Panc1 (cell line): ENCODE results near the gene CA10. TPM values are rescaled to one million over a fixed set of nuclear protein-coding genes. Genes with fewer than 3 reads are reported as not detected.

ENCODE experiments used
- ATAC-seq: fragments of 200-7000 bp; cut with Tn5 transposase; 2 replicates; pipeline ENCODE4 v1.9.1; 2020; ENCODE audit warnings: mild to moderate bottlenecking, moderate library complexity
- BruUV-seq: library from RNA; stranded (reverse); fragments of 400-500 nt; replicated peaks from 2 replicates; lab custom pipeline; 2021; lab: Mats Ljungman, UMichigan
- CTCF ChIA-PET: fragments of 300-600 bp; sonication (Branson Sonifier 250); formaldehyde crosslinking; loops from one replicate; lab custom pipeline; 2022; ENCODE audit warnings: antibody characterized with exemption; lab: Charles Lee
- POLR2A ChIA-PET: fragments of 300-600 bp; sonication (Branson Sonifier 250); formaldehyde crosslinking; loops from one replicate; lab custom pipeline; 2022; ENCODE audit warnings: antibody characterized with exemption; lab: Charles Lee
- DNase-seq: peaks from one replicate; pipeline ENCODE4 v3.0.0-alpha.2; 2010; ENCODE audit warnings: low read depth, low spot score
- H3K27ac ChIP-seq: 2 replicates; pipeline ENCODE4 v1.5.1; 2011; ENCODE audit warnings: mild to moderate bottlenecking, low read length, inconsistent platforms
- H3K27me3 ChIP-seq: fragments of 200-500 bp; sonication (Bioruptor generic); 2 replicates; pipeline ENCODE4 v1.6.0; 2014; ENCODE audit warnings: low read length, inconsistent platforms; ENCODE audit not compliant: control insufficient read depth, insufficient read depth
- H3K36me3 ChIP-seq: fragments of 200-500 bp; sonication (Bioruptor generic); 2 replicates; pipeline ENCODE4 v1.5.1; 2014; ENCODE audit warnings: inconsistent platforms, mild to moderate bottlenecking, low read length, moderate library complexity; ENCODE audit not compliant: control insufficient read depth, insufficient read depth
- H3K4me1 ChIP-seq: 2 replicates; pipeline ENCODE4 v1.5.1; 2011; ENCODE audit warnings: inconsistent platforms, mild to moderate bottlenecking, low read length, moderate library complexity; ENCODE audit not compliant: control insufficient read depth, insufficient read depth
- H3K4me3 ChIP-seq, 2 experiments: 2 replicates each; pipeline ENCODE4 v1.5.1; 2011 to 2012; ENCODE audit warnings: low read depth in 2 of 2, low read length in 2 of 2, mild to moderate bottlenecking in 2 of 2, inconsistent platforms in 1 of 2, moderate library complexity in 1 of 2
- H3K9me3 ChIP-seq: fragments of 200-500 bp; sonication (Bioruptor generic); 2 replicates; pipeline ENCODE4 v1.5.1; 2014; ENCODE audit warnings: low read depth, mild to moderate bottlenecking, inconsistent platforms, low read length, moderate library complexity; ENCODE audit not compliant: control insufficient read depth, insufficient read depth
- CTCF ChIP-seq: fragments of 450-650 bp; IDR thresholded peaks from 2 replicates; pipeline ENCODE4 v1.5.1; 2017; ENCODE audit warnings: mild to moderate bottlenecking
- POLR2AphosphoS5 ChIP-seq: IDR thresholded peaks from 2 replicates; pipeline ENCODE4 v1.6.1; 2012; ENCODE audit warnings: mild to moderate bottlenecking, low read depth, low read length, moderate library complexity
- SIN3A ChIP-seq: IDR thresholded peaks from 2 replicates; pipeline ENCODE4 v1.6.1; 2012; ENCODE audit warnings: low read depth, mild to moderate bottlenecking, low read length, moderate library complexity, borderline replicate concordance; ENCODE audit not compliant: insufficient read depth
- TCF7L2 ChIP-seq: IDR thresholded peaks from 2 replicates; pipeline ENCODE4 v1.6.1; 2011; ENCODE audit warnings: mild to moderate bottlenecking, low read depth, low read length, inconsistent platforms
- in situ Hi-C: cut with HindIII; loops from 2 replicates; pipeline ENCODE4 v1.10.0; 2016; ENCODE audit warnings: low sequenced_read_pairs, low pct_unique_long_range_greater_than_20kb
- intact Hi-C: fragments of 100-400 bp; cut with micrococcal nuclease; formaldehyde crosslinking; loops from one replicate; pipeline ENCODE4 v1.10.0; 2022; ENCODE audit not compliant: unreplicated experiment
- total RNA-seq: library from RNA; stranded (reverse); gene quantifications from one replicate; pipeline ENCODE4 v1.2.1, GENCODE V29; 2021; ENCODE audit not compliant: unreplicated experiment
- TF ChIP-seq, protein P1 (sequence below), 2 experiments: IDR thresholded peaks; 2 replicates each; pipeline ENCODE4 v1.6.1; 2011 to 2012; ENCODE audit warnings: low read depth in 2 of 2, control low read depth in 1 of 2, low read length in 1 of 2, mild to moderate bottlenecking in 1 of 2, moderate library complexity in 1 of 2; ENCODE audit not compliant: insufficient read depth in 1 of 2

The CA10 gene
- total RNA-seq, 1 experiment from 2014 or later, result not detected

- Histone ChIP-seq H3K4me3 (no peak overlapping the region), H3K4me1 (no peaks in the 10 kb centered on the region), H3K9me3 (no peaks in the 10 kb centered on the region), H3K36me3 (no peaks in the 10 kb centered on the region), H3K27me3 (no peaks in the 10 kb centered on the region), H3K27ac (no peak overlapping the region)
- ChIA-PET POLR2A (no interaction called here), CTCF (interaction anchor here (0.6 kb wide), 1 partner anchor 1889 kb away, joined by 4 read pairs; no protein-coding TSS in a partner anchor)
- in situ Hi-C loops (no loop called here), intact Hi-C loops (loop anchor here (10.0 kb wide), 1 partner anchor 56 kb away; no protein-coding TSS in a partner anchor)
- ATAC-seq (no peak), DNase-seq (no peak)
- BruUV-seq, result no TSS peak
- TF ChIP-seq CTCF (no peak), TCF7L2 (no peak), SIN3A (no peak), POLR2AphosphoS5 (no peak)
- TF ChIP-seq, protein P1, sequence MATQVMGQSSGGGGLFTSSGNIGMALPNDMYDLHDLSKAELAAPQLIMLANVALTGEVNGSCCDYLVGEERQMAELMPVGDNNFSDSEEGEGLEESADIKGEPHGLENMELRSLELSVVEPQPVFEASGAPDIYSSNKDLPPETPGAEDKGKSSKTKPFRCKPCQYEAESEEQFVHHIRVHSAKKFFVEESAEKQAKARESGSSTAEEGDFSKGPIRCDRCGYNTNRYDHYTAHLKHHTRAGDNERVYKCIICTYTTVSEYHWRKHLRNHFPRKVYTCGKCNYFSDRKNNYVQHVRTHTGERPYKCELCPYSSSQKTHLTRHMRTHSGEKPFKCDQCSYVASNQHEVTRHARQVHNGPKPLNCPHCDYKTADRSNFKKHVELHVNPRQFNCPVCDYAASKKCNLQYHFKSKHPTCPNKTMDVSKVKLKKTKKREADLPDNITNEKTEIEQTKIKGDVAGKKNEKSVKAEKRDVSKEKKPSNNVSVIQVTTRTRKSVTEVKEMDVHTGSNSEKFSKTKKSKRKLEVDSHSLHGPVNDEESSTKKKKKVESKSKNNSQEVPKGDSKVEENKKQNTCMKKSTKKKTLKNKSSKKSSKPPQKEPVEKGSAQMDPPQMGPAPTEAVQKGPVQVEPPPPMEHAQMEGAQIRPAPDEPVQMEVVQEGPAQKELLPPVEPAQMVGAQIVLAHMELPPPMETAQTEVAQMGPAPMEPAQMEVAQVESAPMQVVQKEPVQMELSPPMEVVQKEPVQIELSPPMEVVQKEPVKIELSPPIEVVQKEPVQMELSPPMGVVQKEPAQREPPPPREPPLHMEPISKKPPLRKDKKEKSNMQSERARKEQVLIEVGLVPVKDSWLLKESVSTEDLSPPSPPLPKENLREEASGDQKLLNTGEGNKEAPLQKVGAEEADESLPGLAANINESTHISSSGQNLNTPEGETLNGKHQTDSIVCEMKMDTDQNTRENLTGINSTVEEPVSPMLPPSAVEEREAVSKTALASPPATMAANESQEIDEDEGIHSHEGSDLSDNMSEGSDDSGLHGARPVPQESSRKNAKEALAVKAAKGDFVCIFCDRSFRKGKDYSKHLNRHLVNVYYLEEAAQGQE (IDR thresholded peaks at IDR 0.05; ENCODE audit: insufficient read depth in 1 of 2, low read depth in 2 of 2, low read length in 1 of 2), result no peak
These were observed 389.8 kb downstream of the CA10 start for GRCh38 chr17:51768706-51769105.

GRCh38 chr17:51767287-51767686 is 391.2 kb downstream of the CA10 start:
- DNase-seq (no peak), ATAC-seq (no peak)
- no peak overlapping the region for H3K27ac ChIP-seq
- ChIA-PET CTCF (interaction anchor here (1.2 kb wide), 1 partner anchor 339 kb away, joined by 3 read pairs; no protein-coding TSS in a partner anchor), POLR2A (no interaction called here)
- H3K36me3 ChIP-seq, result no peaks in the 10 kb centered on the region
- no peaks in the 10 kb centered on the region for H3K27me3 ChIP-seq
- TF ChIP-seq TCF7L2 (no peak), POLR2AphosphoS5 (no peak), SIN3A (no peak), CTCF (no peak)
- TF ChIP-seq, protein P1 (IDR thresholded peaks at IDR 0.05; ENCODE audit: insufficient read depth in 1 of 2, low read depth in 2 of 2, low read length in 1 of 2), result no peak
- BruUV-seq, result no TSS peak
- intact Hi-C loops (loop anchor here (10.0 kb wide), 1 partner anchor 58 kb away; no protein-coding TSS in a partner anchor), in situ Hi-C loops (no loop called here)
- no peak overlapping the region for H3K4me3 ChIP-seq
- H3K9me3 ChIP-seq, result no peaks in the 10 kb centered on the region
- H3K4me1 ChIP-seq, result no peaks in the 10 kb centered on the region
